ENCODE results near the gene SPAG9.

SPAG9 gene

DNA sequence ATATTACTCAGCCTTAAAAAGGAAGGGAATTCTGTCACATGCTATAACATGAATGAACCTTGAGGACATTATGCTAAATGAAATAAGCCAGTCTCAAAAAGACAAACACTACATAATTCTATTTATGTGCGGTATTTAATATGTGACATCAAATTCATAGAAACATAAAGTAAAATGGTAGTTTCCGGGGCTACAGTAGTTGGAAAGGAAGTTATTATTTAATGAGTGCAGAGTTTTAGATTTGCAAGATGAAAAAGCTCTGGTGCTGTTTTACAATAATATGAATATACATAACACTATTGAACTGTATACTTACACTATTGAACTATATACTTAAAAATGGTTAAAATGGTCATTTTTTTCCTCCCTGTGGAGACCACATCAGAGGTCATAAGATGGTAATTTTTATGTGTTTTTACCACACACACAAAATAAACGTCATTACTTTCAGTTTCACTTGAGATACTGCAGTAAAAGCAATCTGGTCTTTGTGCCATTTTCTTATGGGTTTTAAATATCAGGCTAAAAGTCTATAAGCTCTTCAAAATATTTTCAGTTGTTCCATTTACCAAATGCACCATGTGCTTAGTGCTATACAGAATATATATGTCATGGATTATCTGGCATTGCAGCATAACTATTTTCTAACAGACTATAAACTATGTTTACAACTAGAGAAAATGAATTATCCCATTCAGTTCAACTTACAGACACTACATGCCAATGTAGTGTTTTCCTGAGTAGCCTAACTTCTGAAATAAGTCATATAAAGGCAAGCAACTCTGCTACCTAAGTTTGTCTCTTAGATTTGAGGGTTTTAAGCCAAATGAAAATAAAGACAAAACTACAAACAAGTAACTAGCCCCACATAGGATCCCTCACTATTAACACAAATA is 90.9 kb downstream of the SPAG9 start:
- no peak for DNase-seq

DNA sequence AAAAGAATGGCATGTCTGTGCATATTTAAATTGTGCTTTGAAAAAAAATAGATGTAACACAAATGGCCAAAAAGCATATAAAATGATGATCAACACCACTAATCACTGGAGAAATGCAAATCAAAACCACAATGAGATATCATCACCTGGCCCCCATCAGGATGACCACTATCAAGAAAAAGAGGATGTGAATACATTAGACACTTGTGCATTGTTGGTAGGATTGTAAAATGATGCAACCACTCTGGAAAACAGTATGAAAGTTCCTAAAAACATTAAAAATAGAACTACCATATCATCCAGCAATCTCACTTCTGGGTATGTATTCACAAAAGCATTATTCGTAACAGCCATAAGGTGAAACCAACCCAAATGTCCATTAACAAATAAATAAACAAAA is 91.5 kb downstream of the SPAG9 start:
- no peak for DNase-seq

DNA sequence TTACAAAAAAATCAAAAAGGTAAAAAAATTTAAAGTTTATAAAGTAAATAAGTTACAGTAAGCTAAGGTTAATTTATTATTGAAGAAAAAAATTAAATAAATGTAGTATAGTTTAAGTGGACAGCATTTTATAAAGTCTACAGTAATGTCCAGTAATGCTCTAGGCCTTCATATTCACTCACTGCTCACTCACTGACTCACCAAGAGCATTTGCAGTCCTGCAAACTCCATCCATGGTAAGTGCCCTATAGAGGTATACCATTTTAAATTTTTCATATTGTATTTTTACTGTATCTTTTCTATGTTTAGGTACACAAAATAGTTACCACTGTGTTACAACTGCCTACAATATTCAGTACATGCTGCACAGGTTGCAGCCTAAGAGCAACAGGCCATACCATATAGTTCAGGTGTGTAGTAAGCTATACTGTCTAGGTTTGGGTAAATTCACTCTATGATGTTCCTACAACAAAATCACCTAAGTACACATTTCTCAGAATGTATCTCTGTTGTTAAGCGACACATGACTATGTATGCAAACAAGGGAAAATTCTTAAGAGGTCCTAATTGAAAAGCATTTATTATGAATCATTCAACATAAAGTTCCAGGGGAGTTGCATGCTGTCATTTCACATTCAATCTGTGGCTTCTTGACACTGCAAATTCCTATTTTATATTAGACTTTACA is 92.3 kb downstream of the SPAG9 start:
- no peak for DNase-seq

DNA sequence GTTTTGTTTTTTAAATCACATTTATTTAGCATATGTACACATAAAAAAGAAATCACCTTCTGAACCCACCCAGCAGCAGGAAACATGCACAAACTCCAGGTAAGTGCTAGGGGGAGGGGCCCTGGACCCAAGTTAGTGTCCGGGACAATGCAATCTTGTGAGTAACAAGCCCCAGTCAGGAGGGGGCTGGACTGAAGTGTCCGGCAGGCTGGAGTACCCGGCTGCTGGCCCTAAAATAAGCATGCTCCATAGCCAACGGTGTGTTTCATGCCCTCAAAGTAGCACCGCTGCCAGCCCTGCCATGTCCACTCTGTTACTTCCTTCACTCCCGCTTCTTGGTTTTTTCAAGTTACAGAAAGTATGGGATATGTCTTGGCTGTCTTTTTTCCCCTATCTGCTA is 102.1 kb downstream of the SPAG9 start:
- no peak for DNase-seq

DNA sequence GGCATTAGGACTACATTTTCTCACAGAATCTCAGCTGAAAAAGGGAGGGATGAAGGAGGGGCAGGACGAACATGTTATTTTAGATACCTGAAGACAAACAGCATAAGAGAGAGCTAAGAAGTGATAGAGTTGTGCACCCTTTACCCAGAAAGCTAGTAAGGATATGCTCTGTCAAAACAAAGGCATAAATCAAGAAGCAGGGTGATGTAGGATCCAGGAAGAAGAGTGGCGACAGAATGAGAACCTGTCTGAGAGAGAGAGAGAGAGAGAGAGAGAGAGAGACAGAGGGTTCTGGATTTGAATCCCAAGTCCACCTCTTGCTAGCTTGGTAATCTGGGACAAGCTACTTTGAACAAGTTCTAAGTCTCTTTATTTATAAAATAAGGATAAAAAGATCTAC is 103.4 kb downstream of the SPAG9 start:
- no peak for DNase-seq

DNA sequence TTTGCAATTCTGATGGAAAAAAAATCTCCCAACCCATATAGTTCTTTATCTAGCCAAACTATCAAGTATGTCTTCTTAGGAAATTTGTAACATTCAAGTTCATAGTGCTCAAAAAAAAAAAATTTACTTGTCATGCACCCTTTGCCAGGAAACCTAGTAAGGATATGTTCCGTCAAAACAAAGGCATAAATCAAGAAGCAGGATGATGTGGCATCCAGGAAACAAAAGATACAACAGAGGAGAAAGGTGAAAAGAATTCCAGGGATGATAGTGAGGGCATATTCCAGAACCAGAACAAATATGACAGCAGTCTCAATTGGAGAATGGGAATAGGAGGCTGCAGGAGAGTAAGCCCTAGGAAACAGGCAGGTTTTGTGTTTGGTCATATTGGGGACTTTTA is 104.6 kb downstream of the SPAG9 start:
- DNase-seq, result no peak

DNA sequence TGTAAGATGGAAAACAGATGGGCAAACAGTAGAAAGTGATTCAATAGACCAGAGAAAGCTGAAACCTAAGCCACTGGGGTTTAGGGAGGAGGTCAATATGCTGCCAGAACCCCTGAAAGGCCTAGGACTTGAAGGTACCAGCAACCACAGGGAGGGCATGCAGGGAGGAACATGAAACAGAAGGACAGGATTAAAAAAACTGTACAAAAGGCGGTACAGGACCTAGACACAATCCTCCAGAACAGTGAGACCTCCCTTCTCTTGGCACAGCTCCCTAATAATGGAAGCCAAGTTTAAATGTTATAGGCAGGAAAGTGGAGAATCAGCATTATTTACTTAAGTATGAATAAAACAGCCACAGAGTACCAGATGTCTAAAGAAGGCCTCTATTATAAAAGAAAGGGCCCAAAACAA is 105.5 kb downstream of the SPAG9 start:
- no peak for DNase-seq

DNA sequence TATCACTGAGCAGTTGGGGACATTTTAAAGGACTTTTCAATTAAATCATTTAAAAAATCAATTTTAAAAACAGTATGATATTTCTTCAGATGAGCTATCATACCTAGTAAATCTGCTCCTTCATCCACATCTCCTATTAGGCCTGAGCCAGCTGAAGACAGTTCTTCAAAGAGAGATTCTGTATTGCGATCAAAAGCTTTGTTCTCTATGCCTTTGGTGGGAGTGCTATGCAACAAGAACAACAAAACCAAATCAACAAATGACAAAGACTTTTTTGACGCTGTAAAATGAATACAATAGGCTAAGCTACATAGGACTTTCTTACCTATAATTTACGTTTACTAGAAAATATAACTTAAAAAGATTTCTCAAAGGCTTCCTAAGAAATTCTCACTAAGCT is 106.5 kb downstream of the SPAG9 start:
- no peak for DNase-seq

DNA sequence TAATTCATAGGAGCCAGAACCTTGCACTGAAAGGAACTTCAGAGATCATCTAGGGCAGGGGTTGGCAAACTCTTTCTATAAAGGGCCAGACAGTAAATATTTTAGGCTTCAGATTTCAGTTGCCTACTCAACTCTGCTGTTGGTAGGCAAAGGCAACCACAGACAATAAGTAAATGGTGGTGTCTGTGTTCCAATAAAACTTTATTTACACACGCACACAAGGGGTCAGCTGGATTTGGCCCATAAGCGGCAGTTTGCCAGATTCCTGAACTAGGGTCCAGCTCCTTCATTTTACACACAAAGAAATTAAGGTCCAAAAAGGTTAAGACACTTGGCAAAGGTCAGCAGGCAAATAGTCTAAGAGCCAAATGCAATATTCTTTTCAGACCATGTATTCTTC is 107.3 kb downstream of the SPAG9 start:
- no peak for DNase-seq

DNA sequence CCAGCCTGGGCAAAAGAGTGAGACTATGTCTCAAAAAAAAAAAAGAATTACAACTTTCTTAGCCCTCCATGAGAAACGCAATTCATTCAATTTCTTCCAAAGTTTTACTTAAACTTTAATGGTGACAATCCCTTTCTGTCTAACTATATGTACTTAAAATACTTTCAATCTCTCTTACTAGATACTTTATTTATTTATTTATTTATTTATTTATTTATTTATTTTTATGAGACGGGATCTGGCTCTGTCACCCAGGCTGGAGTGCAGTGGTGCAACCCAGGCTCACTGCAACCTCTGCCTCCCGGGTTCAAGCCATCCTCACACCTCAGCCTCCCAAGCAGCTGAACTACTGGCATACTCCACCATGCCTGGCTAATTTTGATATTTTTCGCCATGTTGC is 108.1 kb downstream of the SPAG9 start:
- DNase-seq, result no peak

DNA sequence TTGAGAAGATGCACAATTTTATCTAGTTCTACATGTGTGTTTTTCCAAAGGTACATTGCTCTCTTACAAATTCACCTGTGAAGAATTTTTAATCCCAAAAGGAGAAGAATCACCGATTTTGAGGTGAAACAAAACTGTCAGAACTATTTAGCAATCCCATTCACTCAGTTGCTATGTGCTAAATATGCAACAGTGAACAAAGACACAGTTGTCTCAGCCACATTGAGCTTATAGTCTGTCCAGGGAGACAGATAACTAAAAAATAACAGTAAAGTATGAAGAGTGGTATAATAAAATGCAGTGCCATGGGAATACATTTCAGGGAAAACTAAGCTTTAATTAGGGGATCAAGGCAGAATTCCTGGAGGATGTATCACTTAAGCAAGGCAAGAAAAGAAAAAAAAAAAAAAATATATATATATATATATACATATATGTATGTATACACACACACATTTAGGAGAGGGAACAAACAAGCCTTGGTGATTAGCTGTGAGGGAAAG is 110.4 kb downstream of the SPAG9 start:
- DNase-seq, result no peak

DNA sequence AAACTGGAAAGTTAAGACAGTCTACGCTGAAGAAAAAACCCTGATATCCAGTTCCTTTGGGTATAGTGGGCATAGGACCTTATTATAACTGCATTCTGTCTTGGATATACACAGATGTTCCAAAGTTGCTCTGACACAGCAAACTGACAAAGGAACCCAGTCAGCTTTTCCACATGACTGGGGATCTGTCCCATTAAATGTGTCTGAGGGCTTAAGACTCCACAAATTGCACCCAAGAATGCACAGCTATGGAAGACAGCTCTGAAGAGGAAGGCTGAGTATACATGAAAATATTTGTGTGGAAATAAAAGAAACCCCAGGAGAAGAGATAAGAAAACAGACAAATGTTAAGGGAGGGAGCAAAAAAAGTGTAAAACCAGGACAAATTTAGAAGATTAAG is 114.1 kb downstream of the SPAG9 start:
- no peak for DNase-seq

DNA sequence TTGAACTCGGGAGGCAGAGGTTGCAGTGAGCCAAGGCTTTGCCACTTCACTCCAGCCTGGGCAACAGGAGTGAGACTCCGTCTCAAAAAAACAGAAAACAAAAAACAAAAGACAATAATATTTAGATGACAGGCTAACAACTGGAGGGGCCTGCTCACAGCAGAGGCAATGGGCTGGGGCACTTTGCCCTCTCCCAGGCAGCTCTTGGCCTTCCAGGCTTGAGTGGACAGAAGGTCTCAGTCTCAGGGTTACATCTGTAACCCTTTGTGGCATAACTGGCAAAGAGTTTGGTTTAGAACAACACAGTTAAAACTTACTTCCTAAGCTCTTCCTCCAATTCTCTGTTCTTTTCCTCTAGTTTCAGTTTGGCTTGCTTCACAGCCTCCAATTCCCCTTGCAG is 114.9 kb downstream of the SPAG9 start:
- DNase-seq, result no peak

DNA sequence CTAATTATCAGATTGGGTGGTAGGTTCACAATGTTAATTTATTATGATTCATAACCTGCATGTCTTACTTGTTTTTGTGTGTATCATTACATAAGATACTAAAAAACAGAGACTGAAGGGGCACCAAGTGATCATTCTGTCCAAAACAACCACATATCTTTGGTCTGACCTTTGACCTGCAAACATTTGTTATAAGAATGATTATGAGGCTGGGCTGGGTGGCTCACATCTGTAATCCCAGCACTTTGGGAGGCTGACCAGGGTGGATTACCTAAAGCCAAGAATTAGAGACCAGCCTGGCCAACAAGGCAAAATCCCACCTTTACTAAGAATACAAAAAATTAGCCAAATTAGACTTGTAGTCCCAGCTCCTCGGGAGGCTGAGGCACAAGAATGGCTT is 116.4 kb downstream of the SPAG9 start:
- no peak for DNase-seq

DNA sequence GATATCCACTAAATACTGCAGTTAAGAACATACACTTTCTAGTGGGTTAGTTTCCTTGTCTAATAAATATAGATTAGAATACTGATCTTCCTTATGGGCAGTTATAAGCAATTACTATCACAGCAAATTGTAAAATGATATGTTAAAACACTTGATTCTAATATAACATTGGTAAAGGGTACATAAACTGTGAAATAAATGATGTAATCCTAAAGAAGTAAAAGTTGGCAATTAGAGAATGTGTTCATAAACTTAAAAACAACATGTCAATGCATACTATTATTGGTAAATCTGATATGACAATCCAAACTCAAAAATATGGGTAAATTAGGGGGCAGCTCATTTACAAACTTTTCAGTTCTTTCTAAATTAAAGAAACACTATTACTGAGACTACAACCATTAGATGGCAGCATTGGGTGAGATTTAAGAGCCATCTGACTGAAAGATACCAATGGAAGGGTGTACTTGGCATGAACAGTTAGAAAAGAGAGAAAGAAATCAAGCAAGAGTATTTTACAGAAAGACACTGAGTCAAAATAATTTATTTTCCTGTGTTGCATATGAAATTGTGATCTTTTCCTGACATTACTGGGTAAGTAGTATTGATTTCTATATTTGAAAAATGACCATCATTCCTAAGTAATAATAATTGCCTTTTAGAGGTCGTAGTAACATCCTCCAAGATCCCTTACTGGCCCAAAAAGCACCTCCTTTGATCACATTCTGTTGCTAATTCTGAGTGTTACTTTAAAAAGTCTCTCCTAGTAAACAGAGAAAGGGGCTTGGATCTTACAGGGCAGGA is 119.6 kb downstream of the SPAG9 start:
- DNase-seq, result no peak

DNA sequence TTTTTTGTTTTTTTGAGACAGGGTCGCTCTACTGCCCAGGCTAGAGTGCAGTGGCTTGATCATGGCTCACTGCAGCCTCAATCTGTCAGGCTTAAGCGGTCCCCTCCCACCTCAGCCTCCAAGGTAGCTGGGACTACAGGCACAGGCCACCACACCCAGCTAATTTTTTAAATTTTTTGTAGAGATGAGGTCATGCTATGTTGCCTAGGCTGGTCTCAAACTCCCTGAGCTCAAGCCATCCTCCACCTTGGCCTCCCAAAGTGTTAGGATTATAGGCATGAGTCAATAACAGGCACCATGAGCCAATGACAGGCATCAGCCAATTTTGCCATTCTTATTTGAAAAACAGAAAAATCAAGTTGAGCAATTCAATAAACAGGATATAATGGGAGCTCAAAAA is 125.0 kb downstream of the SPAG9 start:
- no peak for DNase-seq

DNA sequence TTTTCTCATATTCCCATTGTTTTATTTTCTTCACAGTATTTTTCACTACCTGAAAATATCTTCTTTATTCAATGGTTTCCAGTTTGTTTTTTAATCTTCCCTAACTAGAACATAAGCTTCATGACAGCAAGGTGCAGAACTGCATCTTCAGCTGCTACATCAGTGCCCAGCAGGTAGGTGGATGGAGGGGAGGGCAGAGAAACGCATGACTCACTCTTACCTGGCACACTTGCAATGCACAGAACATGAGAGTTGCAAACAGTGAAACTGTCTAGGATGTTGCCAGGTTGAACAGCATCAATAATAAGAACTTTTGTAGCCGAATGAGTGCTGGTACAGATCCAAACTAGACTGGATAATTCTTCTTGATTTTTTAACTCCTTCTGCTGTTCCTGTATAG is 127.1 kb downstream of the SPAG9 start:
- no peak for DNase-seq

DNA sequence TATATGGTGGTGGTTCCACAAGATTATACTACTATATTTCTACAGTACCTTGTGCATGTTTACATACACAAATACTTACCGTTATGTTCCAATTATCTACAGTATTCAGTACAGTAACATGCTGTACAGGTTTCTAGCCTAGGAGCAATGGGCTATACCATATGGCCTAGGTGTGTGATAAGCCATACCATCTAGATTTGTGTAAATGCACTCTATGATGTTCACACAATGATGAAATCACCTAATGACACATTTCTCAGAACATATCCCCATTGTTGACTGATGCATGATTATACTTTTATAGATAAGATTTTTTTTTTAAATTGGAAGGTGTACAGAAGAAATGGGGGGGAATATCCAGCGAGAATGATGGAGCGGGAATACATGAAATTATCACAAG is 131.5 kb downstream of the SPAG9 start:
- no peak for DNase-seq

DNA sequence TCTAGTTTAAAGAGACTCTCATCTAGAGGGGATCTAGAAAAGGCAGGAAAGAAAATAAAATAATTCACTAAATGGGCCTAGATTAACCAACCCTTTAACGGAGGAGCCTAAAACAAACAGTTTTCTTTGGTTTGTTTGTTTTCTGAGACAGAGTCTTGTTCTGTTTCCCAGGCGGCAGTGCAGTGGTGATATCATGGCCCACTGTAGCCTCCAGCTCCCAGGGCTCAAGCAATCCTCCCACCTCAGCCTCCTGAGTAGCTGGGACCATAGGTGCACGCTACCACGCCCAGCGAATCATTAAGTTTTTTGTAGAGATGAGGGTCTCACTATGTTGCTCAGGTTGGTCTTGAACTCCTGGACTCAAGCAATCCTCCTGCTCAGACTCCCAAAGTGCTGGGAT is 132.2 kb downstream of the SPAG9 start:
- DNase-seq, result no peak

DNA sequence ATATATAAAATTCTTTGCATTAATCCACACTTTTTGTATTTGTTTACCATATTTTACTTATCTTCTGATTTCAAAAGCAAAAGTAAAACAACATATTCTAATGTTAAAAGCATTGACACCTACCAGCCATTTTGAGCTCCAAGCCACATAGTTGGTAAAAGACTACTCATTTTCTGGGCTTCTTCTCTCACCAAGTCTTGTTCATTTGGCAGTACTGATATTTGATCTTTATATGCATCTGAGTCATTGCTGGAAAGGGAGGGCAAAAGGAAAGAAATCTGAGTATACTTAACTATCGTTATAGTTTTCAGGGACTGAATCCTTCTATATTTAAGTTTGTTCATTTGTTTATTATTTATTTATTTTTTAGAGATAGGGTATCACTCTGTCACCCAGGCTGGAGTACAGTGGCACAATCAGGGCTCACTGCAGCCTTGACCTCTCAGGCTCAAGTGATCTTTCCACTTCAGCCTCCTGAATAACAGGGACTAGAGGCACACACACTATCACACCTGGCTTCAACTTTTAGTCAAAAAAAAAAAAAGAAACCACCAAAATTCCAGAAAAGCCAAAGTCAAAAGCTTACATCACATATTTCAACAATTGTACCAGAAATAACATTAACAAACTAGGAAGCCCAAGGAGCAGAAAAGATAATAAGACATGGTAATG is 133.5 kb downstream of the SPAG9 start:
- DNase-seq, result no peak

DNA sequence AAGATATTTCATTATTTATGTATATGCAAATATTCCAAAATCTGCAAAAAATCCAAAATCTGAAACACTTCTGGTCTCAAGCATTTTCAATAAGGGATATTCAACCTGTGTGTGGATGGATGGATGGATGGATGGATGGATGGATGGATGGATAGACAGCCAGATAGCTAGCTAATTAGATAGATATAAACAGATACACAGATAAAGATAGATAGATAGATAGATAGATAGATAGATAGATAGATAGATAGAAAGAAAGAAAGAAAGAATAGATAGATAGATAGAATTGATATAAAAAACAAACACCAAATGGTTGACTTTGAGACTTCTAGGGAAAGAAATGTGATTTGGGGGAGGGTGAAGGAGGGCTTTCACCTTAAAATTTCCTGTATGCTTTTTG is 139.4 kb downstream of the SPAG9 start:
- DNase-seq, result no peak

DNA sequence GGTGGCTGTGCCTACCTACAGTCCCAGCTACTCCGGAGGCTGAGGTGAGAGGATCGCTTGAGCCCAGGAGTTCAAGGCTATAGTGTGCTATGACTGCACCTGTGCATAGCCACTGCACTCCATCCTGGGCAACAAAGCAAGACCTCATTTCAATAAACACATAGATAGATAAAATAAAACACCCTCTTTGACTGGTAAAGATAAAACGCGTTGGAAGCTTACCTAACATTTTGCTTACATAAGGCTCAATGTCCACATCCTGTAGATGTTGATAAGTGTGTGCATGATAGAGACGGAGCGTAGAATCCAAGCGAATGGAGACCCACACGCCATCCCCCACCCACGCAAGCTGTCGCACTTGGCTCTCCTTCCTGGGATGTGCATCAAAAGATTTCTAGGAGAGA is 141.1 kb downstream of the SPAG9 start:
- DNase-seq, result no peak

Measured in activated T-cell treated with anti-CD3 and anti-CD28 coated beads, Interleukin-2, amount 50 U/mL, for 48 hours (primary cell).